Ishikawa (cell line): ENCODE data around the gene PNRC2.

Source experiments
- CEBPB ChIP-seq: IDR thresholded peaks from 2 replicates; pipeline ENCODE4 v1.6.1; 2012
- CREB1 ChIP-seq: IDR thresholded peaks from 2 replicates; pipeline ENCODE4 v1.6.1; 2012; ENCODE audit warnings: low read depth
- EGR1 ChIP-seq: IDR thresholded peaks from 2 replicates; pipeline ENCODE4 v1.6.1; 2012
- EP300 ChIP-seq: IDR thresholded peaks from 2 replicates; pipeline ENCODE4 v1.6.1; 2012; ENCODE audit warnings: borderline replicate concordance
- FOXM1 ChIP-seq: IDR thresholded peaks from 2 replicates; pipeline ENCODE4 v1.6.1; 2012; ENCODE audit warnings: low read depth, borderline replicate concordance
- MAX ChIP-seq: IDR thresholded peaks from 2 replicates; pipeline ENCODE4 v1.6.1; 2012
- NFIC ChIP-seq: IDR thresholded peaks from 2 replicates; pipeline ENCODE4 v1.6.1; 2012
- RAD21 ChIP-seq: IDR thresholded peaks from 2 replicates; pipeline ENCODE4 v1.6.1; 2012; ENCODE audit warnings: low read depth
- REST ChIP-seq: IDR thresholded peaks from 2 replicates; pipeline ENCODE4 v1.6.1; 2012; ENCODE audit warnings: low read depth, mild to moderate bottlenecking
- TAF1 ChIP-seq: IDR thresholded peaks from 2 replicates; pipeline ENCODE4 v1.6.1; 2012; ENCODE audit warnings: low read depth, mild to moderate bottlenecking
- TCF12 ChIP-seq: IDR thresholded peaks from 2 replicates; pipeline ENCODE4 v1.6.1; 2012; ENCODE audit warnings: low read depth
- TEAD4 ChIP-seq: IDR thresholded peaks from 2 replicates; pipeline ENCODE4 v1.6.1; 2012
- YY1 ChIP-seq: IDR thresholded peaks from 2 replicates; pipeline ENCODE4 v1.6.1; 2012; ENCODE audit warnings: low read depth
- ZBTB7A ChIP-seq: IDR thresholded peaks from 2 replicates; pipeline ENCODE4 v1.6.1; 2012; ENCODE audit warnings: low read depth
- TF ChIP-seq, protein P1 (sequence below): IDR thresholded peaks from 2 replicates; pipeline ENCODE4 v1.6.1; 2012

PNRC2 gene

DNA sequence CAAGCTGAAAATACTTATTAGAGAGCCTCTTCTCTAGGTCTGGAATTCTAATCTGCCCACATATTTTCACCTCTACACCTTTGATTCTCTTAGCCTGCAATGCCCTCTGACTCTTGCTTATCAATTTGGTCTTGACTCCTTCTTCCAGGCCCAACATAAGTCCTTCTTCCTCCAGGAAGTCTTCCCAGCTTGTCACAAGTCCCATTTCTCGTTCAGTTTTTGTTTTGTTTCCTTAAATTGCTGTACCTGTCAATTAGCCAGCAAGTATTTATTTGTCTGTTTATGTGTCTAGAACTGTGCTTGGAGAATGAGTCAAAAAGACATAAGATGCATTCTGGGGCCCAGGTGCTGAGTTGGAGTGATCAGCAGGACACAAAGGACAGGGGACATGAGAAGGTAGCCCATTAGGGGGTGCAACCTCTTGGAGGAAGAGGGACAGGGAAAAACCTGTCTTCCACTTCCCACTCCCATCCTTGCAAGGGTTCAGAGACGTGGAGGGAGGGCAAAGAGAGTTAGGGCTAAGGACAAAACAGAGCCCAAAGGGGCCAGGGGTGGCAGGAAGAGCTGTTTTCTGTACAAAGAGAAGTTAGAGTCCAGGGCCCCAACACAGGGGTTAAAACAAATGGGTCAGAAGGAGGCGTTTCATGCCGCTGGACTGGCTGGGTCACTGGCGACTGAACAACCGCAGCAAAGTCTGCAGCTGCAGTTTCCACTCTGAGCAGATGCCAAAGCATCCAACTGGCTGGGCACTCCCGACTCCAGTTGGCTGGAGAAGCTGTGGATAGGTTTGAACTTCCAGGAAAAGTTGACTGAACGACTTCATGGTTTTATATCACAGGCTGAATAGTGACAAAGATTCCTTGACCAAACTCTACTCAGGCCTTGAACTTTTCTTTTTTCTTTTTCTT, 35.8 kb upstream of the PNRC2 start:
- TF ChIP-seq CREB1 (no peak), TEAD4 (no peak), TAF1 (no peak), TCF12 (no peak), RAD21 (no peak), REST (no peak)

GRCh38 chr1:23924601-23925000, 35.0 kb upstream of the PNRC2 start:
- TF ChIP-seq CREB1, result no peak
- TF ChIP-seq EGR1, result no peak
- no peak for TF ChIP-seq FOXM1
- TF ChIP-seq TEAD4, result no peak
- no peak for TF ChIP-seq EP300
- TF ChIP-seq, protein P1, sequence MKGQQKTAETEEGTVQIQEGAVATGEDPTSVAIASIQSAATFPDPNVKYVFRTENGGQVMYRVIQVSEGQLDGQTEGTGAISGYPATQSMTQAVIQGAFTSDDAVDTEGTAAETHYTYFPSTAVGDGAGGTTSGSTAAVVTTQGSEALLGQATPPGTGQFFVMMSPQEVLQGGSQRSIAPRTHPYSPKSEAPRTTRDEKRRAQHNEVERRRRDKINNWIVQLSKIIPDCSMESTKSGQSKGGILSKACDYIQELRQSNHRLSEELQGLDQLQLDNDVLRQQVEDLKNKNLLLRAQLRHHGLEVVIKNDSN, result no peak
- TF ChIP-seq REST, result no peak

DNA sequence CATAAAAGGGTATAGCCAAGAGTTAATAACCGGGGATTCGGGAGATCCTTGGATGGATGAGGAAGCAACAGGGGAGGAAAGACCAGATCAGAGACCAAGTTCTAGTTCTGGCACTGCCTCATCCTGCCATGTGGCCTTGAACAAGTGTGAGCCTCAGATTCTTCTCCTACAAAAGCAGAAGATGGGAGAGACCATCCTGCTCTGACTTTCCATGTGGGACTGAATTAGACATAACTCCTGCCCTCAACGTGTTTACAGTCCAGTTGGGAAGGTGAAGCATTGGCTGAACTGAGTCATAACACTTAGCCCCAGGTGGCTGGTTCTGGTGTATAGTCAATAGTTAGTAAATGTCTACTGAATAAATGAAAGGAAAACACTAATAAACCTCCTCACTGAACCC, 34.3 kb upstream of the PNRC2 start:
- TF ChIP-seq MAX (no peak), ZBTB7A (no peak), TAF1 (no peak), TCF12 (no peak), FOXM1 (no peak), CEBPB (no peak), NFIC (no peak), TEAD4 (no peak), EP300 (no peak), RAD21 (no peak), YY1 (no peak), EGR1 (no peak), CREB1 (no peak), REST (no peak)
- TF ChIP-seq, protein P1, result no peak

GRCh38 chr1:23927097-23927496, 32.5 kb upstream of the PNRC2 start:
- TF ChIP-seq TAF1 (no peak), TCF12 (no peak), FOXM1 (no peak), MAX (no peak), EGR1 (no peak), ZBTB7A (no peak), YY1 (no peak), EP300 (no peak), REST (no peak), RAD21 (no peak), NFIC (no peak)
- TF ChIP-seq, protein P1, result no peak
